RWPE2 (cell line): ENCODE measurements around the gene CDK10.

Experiments used
- ATAC-seq: fragments of 200-7000 bp; cut with Tn5 transposase; 3 replicates; pipeline ENCODE4 v1.9.1; 2021; ENCODE audit warnings: low read depth
- DNase-seq: peaks from one replicate; pipeline ENCODE4 v3.0.0-alpha.2; 2020; ENCODE audit warnings: low spot score
- H3K27ac ChIP-seq: fragments of 450-650 bp; 2 replicates; pipeline ENCODE4 v1.5.1; 2017; ENCODE audit warnings: mild to moderate bottlenecking; ENCODE audit not compliant: poor library complexity, severe bottlenecking
- H3K27me3 ChIP-seq: fragments of 250-450 bp; sonication (Bioruptor Pico); 2 replicates; pipeline ENCODE4 v1.5.1; 2021; ENCODE audit warnings: mild to moderate bottlenecking, moderate library complexity; ENCODE audit not compliant: insufficient read depth, poor library complexity, severe bottlenecking
- H3K36me3 ChIP-seq: fragments of 250-450 bp; sonication (Bioruptor Pico); 2 replicates; pipeline ENCODE4 v1.5.1; 2020; ENCODE audit warnings: low read depth, mild to moderate bottlenecking, moderate library complexity
- H3K4me1 ChIP-seq: fragments of 250-450 bp; sonication (Bioruptor Pico); 2 replicates; pipeline ENCODE4 v1.5.1; 2021; ENCODE audit warnings: mild to moderate bottlenecking, moderate library complexity; ENCODE audit not compliant: insufficient read depth, poor library complexity, severe bottlenecking
- H3K4me3 ChIP-seq: fragments of 250-450 bp; sonication (Bioruptor Pico); 2 replicates; pipeline ENCODE4 v1.5.1; 2021; ENCODE audit warnings: mild to moderate bottlenecking, moderate library complexity; ENCODE audit not compliant: severe bottlenecking
- H3K9me3 ChIP-seq: fragments of 250-450 bp; sonication (Bioruptor Pico); 2 replicates; pipeline ENCODE4 v1.5.1; 2021; ENCODE audit warnings: mild to moderate bottlenecking, moderate library complexity; ENCODE audit not compliant: severe bottlenecking
- CTCF ChIP-seq: fragments of 450-650 bp; IDR thresholded peaks from one replicate; pipeline ENCODE4 v1.5.1; 2017; ENCODE audit warnings: mild to moderate bottlenecking, moderate library complexity; ENCODE audit not compliant: poor library complexity, severe bottlenecking

The CDK10 gene

GRCh38 chr16:89720813-89721545 is 34.5 kb downstream of the CDK10 start, which contains the start of the genes VPS9D1 and ZNF276:
TSS of gene VPS9D1 (minus strand) at chr16:89720898. CDS start at chr16:89720861, 37 bp downstream.
TSS of gene ZNF276 (plus strand) at chr16:89721537. CDS start at chr16:89721641, 104 bp downstream.
- Histone ChIP-seq H3K36me3 (peaks cover 31% of the 10 kb centered on the region), H3K4me1 (peaks cover 18% of the 10 kb centered on the region), H3K27me3 (no peaks in the 10 kb centered on the region), H3K27ac (peak within 1 kb of the TSS; percentile 91), H3K4me3 (peak within 1 kb of the TSS; percentile 79), H3K9me3 (no peaks in the 10 kb centered on the region)
- ATAC-seq = peak; percentile 52
- no peak for TF ChIP-seq CTCF
- DNase-seq = peak; percentile 90

DNA sequence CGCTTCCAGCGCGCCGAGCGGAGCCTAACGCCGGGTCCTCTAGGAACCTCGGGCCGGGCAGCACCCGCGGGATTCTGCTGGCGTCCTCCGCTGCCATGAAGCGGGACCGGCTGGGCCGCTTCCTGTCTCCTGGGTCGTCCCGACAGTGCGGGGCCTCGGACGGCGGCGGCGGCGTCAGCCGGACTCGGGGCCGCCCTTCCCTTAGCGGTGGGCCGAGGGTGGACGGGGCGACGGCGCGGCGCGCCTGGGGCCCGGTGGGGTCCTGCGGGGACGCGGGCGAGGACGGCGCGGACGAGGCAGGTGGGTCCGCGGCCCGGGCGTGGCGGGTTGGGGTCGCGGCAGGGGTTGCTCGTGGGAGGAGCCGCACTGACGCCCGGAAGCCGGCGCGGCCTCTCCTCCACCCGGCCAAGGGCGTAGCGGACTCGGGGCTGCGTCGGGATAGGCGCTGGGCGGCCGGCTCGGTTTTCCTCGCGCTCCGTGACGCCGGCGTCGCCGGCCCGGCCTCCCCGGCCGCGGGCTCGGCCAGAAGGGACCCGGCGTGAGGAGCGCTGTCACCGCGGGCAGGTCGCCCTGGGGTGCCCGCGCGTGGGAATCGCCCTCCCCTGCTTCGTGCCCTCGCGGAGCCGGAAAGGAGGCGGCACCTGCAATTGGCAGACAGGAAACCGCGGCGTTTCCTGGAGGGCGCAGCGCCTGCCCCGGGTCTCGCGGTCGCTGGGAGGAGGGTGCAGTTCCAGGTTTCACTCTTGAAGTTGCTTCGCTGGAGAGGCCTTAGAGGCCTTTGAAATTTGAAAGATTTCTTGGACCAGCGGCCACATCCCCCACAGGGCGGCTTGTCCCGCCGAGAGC is 35.3 kb downstream of the CDK10 start:
- peaks cover 39% of the 10 kb centered on the region for H3K36me3 ChIP-seq
- H3K27me3 ChIP-seq = no peaks in the 10 kb centered on the region
- H3K9me3 ChIP-seq = no peaks in the 10 kb centered on the region
- ATAC-seq (peak; percentile 20), DNase-seq (peak; percentile 80)
- peak overlapping the region; percentile 79 for H3K4me3 ChIP-seq
- no peak for TF ChIP-seq CTCF
- H3K4me1 ChIP-seq = peaks cover 18% of the 10 kb centered on the region
- H3K27ac ChIP-seq = peak overlapping the region; percentile 91

- no peaks in the 10 kb centered on the region for H3K27me3 ChIP-seq
- no peaks in the 10 kb centered on the region for H3K9me3 ChIP-seq
- peak overlapping the region; percentile 79 for H3K4me3 ChIP-seq
- peaks cover 18% of the 10 kb centered on the region for H3K4me1 ChIP-seq
- DNase-seq (peak; percentile 91), ATAC-seq (peak; percentile 25)
- H3K27ac ChIP-seq = peak overlapping the region; percentile 91
- TF ChIP-seq CTCF = no peak
- peaks cover 47% of the 10 kb centered on the region for H3K36me3 ChIP-seq
Observed at GRCh38 chr16:89722392-89723278, 36.1 kb downstream of the CDK10 start.

DNA sequence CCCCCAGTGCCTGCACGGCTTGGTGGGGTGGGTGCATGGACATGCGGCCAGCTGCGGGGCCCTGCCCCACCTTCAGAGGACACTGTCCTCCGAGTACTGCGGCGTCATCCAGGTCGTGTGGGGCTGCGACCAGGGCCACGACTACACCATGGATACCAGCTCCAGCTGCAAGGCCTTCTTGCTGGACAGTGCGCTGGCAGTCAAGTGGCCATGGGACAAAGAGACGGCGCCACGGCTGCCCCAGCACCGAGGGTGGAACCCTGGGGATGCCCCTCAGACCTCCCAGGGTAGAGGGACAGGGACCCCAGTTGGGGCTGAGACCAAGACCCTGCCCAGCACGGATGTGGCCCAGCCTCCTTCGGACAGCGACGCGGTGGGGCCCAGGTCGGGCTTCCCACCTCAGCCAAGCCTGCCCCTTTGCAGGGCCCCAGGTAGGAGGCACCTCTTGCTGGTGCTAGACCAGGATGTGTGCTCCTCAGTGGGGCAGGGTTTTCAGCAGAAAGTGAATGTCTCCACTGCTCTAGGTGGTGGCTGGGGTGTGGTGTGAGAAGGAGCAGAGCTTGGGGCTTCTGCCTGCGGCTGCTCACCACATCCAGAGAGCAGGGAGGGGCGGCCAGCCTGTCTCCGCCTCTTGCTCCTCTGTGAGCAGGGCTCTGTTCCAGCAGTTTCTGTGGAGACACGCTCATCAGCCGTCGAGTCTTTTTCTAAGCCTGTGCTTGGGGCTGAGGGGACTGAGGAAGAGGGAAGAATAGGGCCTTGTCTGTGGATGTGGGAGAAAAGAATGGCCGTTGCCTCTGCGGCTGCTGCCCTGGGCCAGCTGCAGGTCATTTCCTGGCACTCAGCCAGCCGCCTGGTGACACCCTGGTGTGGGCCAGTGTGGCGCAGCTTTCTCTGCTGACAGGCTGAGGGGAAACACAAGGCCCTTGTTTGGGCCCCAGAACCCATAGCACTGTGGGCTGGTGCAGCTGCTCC is 37.1 kb downstream of the CDK10 start:
- Histone ChIP-seq H3K27ac (peak overlapping the region; percentile 91), H3K4me1 (peaks cover 18% of the 10 kb centered on the region), H3K36me3 (peaks cover 56% of the 10 kb centered on the region), H3K9me3 (no peaks in the 10 kb centered on the region), H3K27me3 (no peaks in the 10 kb centered on the region), H3K4me3 (no peak overlapping the region)
- DNase-seq = no peak
- TF ChIP-seq CTCF = no peak
- ATAC-seq = no peak
